ENCODE data around the gene LAMP1.

LAMP1 gene

GRCh38 chr13:113292021-113292862 lies 4.8 kb upstream of the LAMP1 start:
- Histone ChIP-seq H3K36me3 (ENCODE audit: control insufficient read depth, insufficient read depth, low read length) (no peaks in the 10 kb centered on the region), H3K4me3 (replicated peaks; ENCODE audit: low read depth, low read length) (peak overlapping the region; percentile 1; the same call in 1 of the 2 replicates), H3K27me3 (replicated peaks; ENCODE audit: control insufficient read depth, insufficient read depth, low read length) (no peaks in the 10 kb centered on the region)
- peak; percentile 20 for DNase-seq (ENCODE audit: extremely low read depth, insufficient read length)
- TF ChIP-seq, protein P1, sequence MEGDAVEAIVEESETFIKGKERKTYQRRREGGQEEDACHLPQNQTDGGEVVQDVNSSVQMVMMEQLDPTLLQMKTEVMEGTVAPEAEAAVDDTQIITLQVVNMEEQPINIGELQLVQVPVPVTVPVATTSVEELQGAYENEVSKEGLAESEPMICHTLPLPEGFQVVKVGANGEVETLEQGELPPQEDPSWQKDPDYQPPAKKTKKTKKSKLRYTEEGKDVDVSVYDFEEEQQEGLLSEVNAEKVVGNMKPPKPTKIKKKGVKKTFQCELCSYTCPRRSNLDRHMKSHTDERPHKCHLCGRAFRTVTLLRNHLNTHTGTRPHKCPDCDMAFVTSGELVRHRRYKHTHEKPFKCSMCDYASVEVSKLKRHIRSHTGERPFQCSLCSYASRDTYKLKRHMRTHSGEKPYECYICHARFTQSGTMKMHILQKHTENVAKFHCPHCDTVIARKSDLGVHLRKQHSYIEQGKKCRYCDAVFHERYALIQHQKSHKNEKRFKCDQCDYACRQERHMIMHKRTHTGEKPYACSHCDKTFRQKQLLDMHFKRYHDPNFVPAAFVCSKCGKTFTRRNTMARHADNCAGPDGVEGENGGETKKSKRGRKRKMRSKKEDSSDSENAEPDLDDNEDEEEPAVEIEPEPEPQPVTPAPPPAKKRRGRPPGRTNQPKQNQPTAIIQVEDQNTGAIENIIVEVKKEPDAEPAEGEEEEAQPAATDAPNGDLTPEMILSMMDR (IDR thresholded peaks at IDR 0.05; ENCODE audit: insufficient read depth, low read length, poor library complexity, severe bottlenecking): no peak

- TF ChIP-seq, protein P1 (IDR thresholded peaks at IDR 0.05; ENCODE audit: insufficient read depth, low read length, poor library complexity, severe bottlenecking): no peak
- Histone ChIP-seq H3K4me3 (replicated peaks; ENCODE audit: low read depth, low read length) (no peak overlapping the region), H3K36me3 (ENCODE audit: control insufficient read depth, insufficient read depth, low read length) (no peaks in the 10 kb centered on the region), H3K27me3 (replicated peaks; ENCODE audit: control insufficient read depth, insufficient read depth, low read length) (no peaks in the 10 kb centered on the region)
- DNase-seq (ENCODE audit: extremely low read depth, insufficient read length): no peak
Measured at GRCh38 chr13:113293686-113294085, 3.4 kb upstream of the LAMP1 start.

DNA sequence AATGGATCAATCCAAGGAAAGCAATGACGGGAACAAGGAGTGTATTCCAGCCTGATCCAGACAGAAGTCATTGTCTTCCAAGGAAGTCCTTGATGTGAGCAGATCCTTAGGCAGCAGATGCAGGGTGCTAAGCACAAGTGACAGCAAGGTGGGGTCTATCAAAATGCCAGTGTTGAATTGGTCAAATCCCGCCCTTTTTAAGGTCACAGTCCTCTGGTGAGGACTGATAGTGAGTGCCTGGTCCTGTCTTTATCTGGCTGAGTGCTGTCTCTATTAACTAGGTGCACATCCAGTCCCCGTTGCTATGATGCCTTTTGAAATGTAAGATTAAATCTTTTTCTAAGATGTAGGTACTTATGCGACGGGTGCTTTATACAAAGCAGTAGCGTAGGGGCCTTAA lies 1.3 kb upstream of the LAMP1 start:
- TF ChIP-seq, protein P1 (IDR thresholded peaks at IDR 0.05; ENCODE audit: insufficient read depth, low read length, poor library complexity, severe bottlenecking): no peak
- H3K27me3 ChIP-seq (replicated peaks; ENCODE audit: control insufficient read depth, insufficient read depth, low read length): no peaks in the 10 kb centered on the region
- no peak for DNase-seq (ENCODE audit: extremely low read depth, insufficient read length)
- no peak overlapping the region for H3K4me3 ChIP-seq (replicated peaks; ENCODE audit: low read depth, low read length)
- no peaks in the 10 kb centered on the region for H3K36me3 ChIP-seq (ENCODE audit: control insufficient read depth, insufficient read depth, low read length)

GRCh38 chr13:113297370-113298042 lies 467 bp downstream of the LAMP1 start:
- peak; percentile 64 for DNase-seq (ENCODE audit: extremely low read depth, insufficient read length)

GRCh38 chr13:113298043-113298945 lies 1.3 kb downstream of the LAMP1 start:
- Histone ChIP-seq H3K4me3 (replicated peaks; ENCODE audit: low read depth, low read length) (peak overlapping the region; percentile 74), H3K36me3 (ENCODE audit: control insufficient read depth, insufficient read depth, low read length) (peaks cover 8% of the 10 kb centered on the region), H3K27me3 (replicated peaks; ENCODE audit: control insufficient read depth, insufficient read depth, low read length) (no peaks in the 10 kb centered on the region)
- no peak for DNase-seq (ENCODE audit: extremely low read depth, insufficient read length)
- TF ChIP-seq, protein P1 (IDR thresholded peaks at IDR 0.05; ENCODE audit: insufficient read depth, low read length, poor library complexity, severe bottlenecking): no peak

More at GRCh38 chr13:113297370-113298042, 467 bp downstream of the LAMP1 start:
- peaks cover under 1% of the 10 kb centered on the region; the same call in 1 of the 2 replicates for H3K36me3 ChIP-seq (ENCODE audit: control insufficient read depth, insufficient read depth, low read length)
- TF ChIP-seq, protein P1 (IDR thresholded peaks at IDR 0.05; ENCODE audit: insufficient read depth, low read length, poor library complexity, severe bottlenecking): no peak
- H3K4me3 ChIP-seq (replicated peaks; ENCODE audit: low read depth, low read length): peak overlapping the region; percentile 74
- H3K27me3 ChIP-seq (replicated peaks; ENCODE audit: control insufficient read depth, insufficient read depth, low read length): no peaks in the 10 kb centered on the region
